Duodenal mucosa (tissue), 2 donors: ENCODE measurements around the gene MS4A6A.

Source experiments
- H3K27ac ChIP-seq: one replicate; pipeline ENCODE4 v1.7.0; 2013; ENCODE audit warnings: low read depth, low read length
- H3K27me3 ChIP-seq, 2 donors: one replicate each; pipeline ENCODE4 v1.7.0; 2013; ENCODE audit warnings: low read length in 2 of 2, control low read depth in 1 of 2; ENCODE audit not compliant: insufficient read depth in 2 of 2, control insufficient read depth in 1 of 2
- H3K36me3 ChIP-seq, 2 donors: one replicate each; pipeline ENCODE4 v1.7.0; 2013; ENCODE audit warnings: low read length in 2 of 2, control low read depth in 1 of 2; ENCODE audit not compliant: insufficient read depth in 2 of 2, control insufficient read depth in 1 of 2
- H3K4me1 ChIP-seq, 2 donors: one replicate each; pipeline ENCODE4 v1.7.0; 2013; ENCODE audit warnings: low read length in 2 of 2, control low read depth in 1 of 2; ENCODE audit not compliant: insufficient read depth in 2 of 2, control insufficient read depth in 1 of 2
- H3K4me3 ChIP-seq, 2 donors: one replicate each; pipeline ENCODE4 v1.7.0; 2013; ENCODE audit warnings: low read length in 2 of 2, low read depth in 1 of 2
- H3K9ac ChIP-seq, 2 donors: one replicate each; pipeline ENCODE4 v1.7.0; 2013; ENCODE audit warnings: low read length in 2 of 2, low read depth in 1 of 2
- H3K9me3 ChIP-seq, 2 donors: one replicate each; pipeline ENCODE4 v1.7.0; 2013; ENCODE audit warnings: low read length in 2 of 2, control low read depth in 1 of 2; ENCODE audit not compliant: control insufficient read depth in 1 of 2

MS4A6A gene

GRCh38 chr11:60182541-60183330 is at the start of gene MS4A6A:
Gene MS4A6A (minus strand): TSS chr11:60183083. CDS start chr11:60181727, 1,356 bp downstream.
- Histone ChIP-seq H3K9me3 (no peaks in the 10 kb centered on the region), H3K27me3 (no peaks in the 10 kb centered on the region), H3K4me1 (no peaks in the 10 kb centered on the region), H3K9ac (peak within 1 kb of the TSS in 1 of 2 donors; percentile 21), H3K27ac (peak within 1 kb of the TSS; percentile 39), H3K36me3 (no peaks in the 10 kb centered on the region), H3K4me3 (peak within 1 kb of the TSS in 1 of 2 donors; percentile 36)

GRCh38 chr11:60230681-60231080 is 47.8 kb upstream of the MS4A6A start:
- no peaks in the 10 kb centered on the region for H3K4me1 ChIP-seq
- H3K4me3 ChIP-seq: no peak overlapping the region
- no peak overlapping the region for H3K27ac ChIP-seq
- H3K9me3 ChIP-seq: no peaks in the 10 kb centered on the region
- H3K36me3 ChIP-seq: no peaks in the 10 kb centered on the region
- no peak overlapping the region for H3K9ac ChIP-seq
- no peaks in the 10 kb centered on the region for H3K27me3 ChIP-seq

- Histone ChIP-seq H3K27ac (no peak overlapping the region), H3K27me3 (no peaks in the 10 kb centered on the region), H3K4me3 (no peak overlapping the region), H3K36me3 (no peaks in the 10 kb centered on the region), H3K4me1 (no peaks in the 10 kb centered on the region), H3K9ac (no peak overlapping the region), H3K9me3 (no peaks in the 10 kb centered on the region)
These were observed 39.3 kb upstream of the MS4A6A start for GRCh38 chr11:60222141-60222540.

GRCh38 chr11:60221692-60222091 is 38.8 kb upstream of the MS4A6A start:
- no peak overlapping the region for H3K9ac ChIP-seq
- H3K27ac ChIP-seq: no peak overlapping the region
- no peaks in the 10 kb centered on the region for H3K27me3 ChIP-seq
- H3K36me3 ChIP-seq: no peaks in the 10 kb centered on the region
- H3K4me1 ChIP-seq: no peaks in the 10 kb centered on the region
- H3K9me3 ChIP-seq: no peaks in the 10 kb centered on the region
- no peak overlapping the region for H3K4me3 ChIP-seq

- H3K4me3 ChIP-seq: no peak overlapping the region
- H3K27ac ChIP-seq: no peak overlapping the region
- H3K9me3 ChIP-seq: no peaks in the 10 kb centered on the region
- H3K36me3 ChIP-seq: no peaks in the 10 kb centered on the region
- H3K27me3 ChIP-seq: no peaks in the 10 kb centered on the region
- no peaks in the 10 kb centered on the region for H3K4me1 ChIP-seq
- H3K9ac ChIP-seq: no peak overlapping the region
These were observed 38.3 kb upstream of the MS4A6A start for GRCh38 chr11:60221181-60221580.

- Histone ChIP-seq H3K9me3 (no peaks in the 10 kb centered on the region), H3K36me3 (no peaks in the 10 kb centered on the region), H3K27ac (no peak overlapping the region), H3K4me1 (no peaks in the 10 kb centered on the region), H3K27me3 (no peaks in the 10 kb centered on the region), H3K4me3 (no peak overlapping the region), H3K9ac (no peak overlapping the region)
These were observed 31.5 kb upstream of the MS4A6A start for GRCh38 chr11:60214386-60214785.

GRCh38 chr11:60211206-60211605 is 28.3 kb upstream of the MS4A6A start:
- no peaks in the 10 kb centered on the region for H3K4me1 ChIP-seq
- no peak overlapping the region for H3K4me3 ChIP-seq
- no peaks in the 10 kb centered on the region for H3K9me3 ChIP-seq
- H3K9ac ChIP-seq: no peak overlapping the region
- no peak overlapping the region for H3K27ac ChIP-seq
- H3K36me3 ChIP-seq: no peaks in the 10 kb centered on the region
- H3K27me3 ChIP-seq: no peaks in the 10 kb centered on the region

GRCh38 chr11:60209977-60210376 is 27.1 kb upstream of the MS4A6A start:
- no peaks in the 10 kb centered on the region for H3K27me3 ChIP-seq
- no peak overlapping the region for H3K9ac ChIP-seq
- H3K36me3 ChIP-seq: no peaks in the 10 kb centered on the region
- H3K4me3 ChIP-seq: no peak overlapping the region
- H3K27ac ChIP-seq: no peak overlapping the region
- H3K4me1 ChIP-seq: no peaks in the 10 kb centered on the region
- H3K9me3 ChIP-seq: no peaks in the 10 kb centered on the region

- Histone ChIP-seq H3K4me3 (no peak overlapping the region), H3K27me3 (no peaks in the 10 kb centered on the region), H3K27ac (no peak overlapping the region), H3K9ac (no peak overlapping the region), H3K9me3 (no peaks in the 10 kb centered on the region), H3K36me3 (no peaks in the 10 kb centered on the region), H3K4me1 (no peaks in the 10 kb centered on the region)
These were observed 26.1 kb upstream of the MS4A6A start for GRCh38 chr11:60208951-60209350.

- Histone ChIP-seq H3K36me3 (no peaks in the 10 kb centered on the region), H3K9ac (no peak overlapping the region), H3K27ac (no peak overlapping the region), H3K4me1 (no peaks in the 10 kb centered on the region), H3K9me3 (no peaks in the 10 kb centered on the region), H3K27me3 (no peaks in the 10 kb centered on the region), H3K4me3 (no peak overlapping the region)
These were observed 25.4 kb upstream of the MS4A6A start for GRCh38 chr11:60208146-60208895.
